SK-N-SH (cell line): ENCODE data around the gene ATP11A. TPM values are rescaled to one million over a fixed set of nuclear protein-coding genes. Genes with fewer than 3 reads are reported as not detected.

Source experiments
- CTCF ChIA-PET: fragments of 300-600, 350-600 bp; formaldehyde crosslinking; extraction: SDS; loops from one replicate; lab custom pipeline; 2021; lab: Yijun Ruan, JAX
- POLR2A ChIA-PET: fragments of 350-600 bp; sonication (Branson Sonifier 250); formaldehyde crosslinking; extraction: SDS; loops from one replicate; lab custom pipeline; 2020; ENCODE audit warnings: antibody characterized with exemption, inconsistent platforms; lab: Yijun Ruan, JAX
- DNase-seq: peaks from one replicate; pipeline ENCODE4 v3.0.0; 2012
- H2AFZ ChIP-seq: fragments of 200-600 bp; sonication (generic); 2 replicates; pipeline ENCODE4 v1.8.1; 2016; ENCODE audit warnings: antibody characterized with exemption, mild to moderate bottlenecking, low read depth
- H3F3A ChIP-seq: fragments of 200-600 bp; sonication (generic); replicated peaks from 2 replicates; pipeline ENCODE3; 2016; ENCODE audit warnings: antibody characterized with exemption, mild to moderate bottlenecking; ENCODE audit not compliant: insufficient read depth
- H3K27ac ChIP-seq, 2 experiments: fragments of 200-500 bp in 1 of 2; fragments of 200-600 bp in 1 of 2; sonication (Bioruptor generic) in 1 of 2; sonication (generic), shearing (Covaris generic) in 1 of 2; 2 replicates each; pipeline versions ENCODE4 v1.5.1 to v1.6.1; 2014 to 2016; ENCODE audit warnings: low read depth in 2 of 2, inconsistent platforms in 1 of 2, low read length in 1 of 2, mild to moderate bottlenecking in 1 of 2, mixed read lengths in 1 of 2
- H3K27me3 ChIP-seq: fragments of 200-600 bp; sonication (generic), shearing (Covaris generic); 2 replicates; pipeline ENCODE4 v1.6.1; 2016; ENCODE audit warnings: mixed run types; ENCODE audit not compliant: insufficient read depth
- H3K36me3 ChIP-seq, 2 experiments: fragments of 200-500 bp in 1 of 2; fragments of 200-600 bp in 1 of 2; sonication (Bioruptor generic) in 1 of 2; sonication (generic) in 1 of 2; replicated peaks in 1 of 2; 2 replicates each; pipeline versions ENCODE3 to v1.5.1; 2014 to 2016; ENCODE audit warnings: low read length in 1 of 2, mild to moderate bottlenecking in 1 of 2; ENCODE audit not compliant: insufficient read depth in 2 of 2, control insufficient read depth in 1 of 2
- H3K4me1 ChIP-seq, 2 experiments: fragments of 200-500 bp in 1 of 2; fragments of 200-600 bp in 1 of 2; sonication (Bioruptor generic) in 1 of 2; sonication (generic), shearing (Covaris generic) in 1 of 2; 2 replicates each; pipeline versions ENCODE4 v1.5.1 to v1.6.1; 2014 to 2016; ENCODE audit warnings: low read depth in 1 of 2, low read length in 1 of 2, mixed run types in 1 of 2; ENCODE audit not compliant: insufficient read depth in 2 of 2, control insufficient read depth in 1 of 2
- H3K4me2 ChIP-seq: fragments of 200-600 bp; sonication (generic), shearing (Covaris generic); 2 replicates; pipeline ENCODE4 v1.6.1; 2017; ENCODE audit warnings: mixed run types
- H3K4me3 ChIP-seq, 2 experiments: fragments of 200-500 bp in 1 of 2; fragments of 200-600 bp in 1 of 2; sonication (Bioruptor generic) in 1 of 2; sonication (generic), shearing (Covaris generic) in 1 of 2; 2 replicates each; pipeline versions ENCODE4 v1.5.1 to v1.8.1; 2014 to 2016; ENCODE audit warnings: low read depth in 2 of 2, inconsistent platforms in 1 of 2, low read length in 1 of 2, mild to moderate bottlenecking in 1 of 2, mixed read lengths in 1 of 2, moderate library complexity in 1 of 2
- H3K79me2 ChIP-seq: fragments of 200-600 bp; sonication (generic); 2 replicates; pipeline ENCODE4 v1.8.1; 2017; ENCODE audit warnings: mild to moderate bottlenecking; ENCODE audit not compliant: insufficient read depth
- H3K9ac ChIP-seq: fragments of 200-600 bp; sonication (generic); 2 replicates; pipeline ENCODE4 v1.6.1; 2017; ENCODE audit warnings: mixed run types
- H3K9me2 ChIP-seq: fragments of 200-600 bp; sonication (generic); 2 replicates; pipeline ENCODE4 v1.6.1; 2017; ENCODE audit warnings: mixed run types
- H3K9me3 ChIP-seq: fragments of 200-600 bp; sonication (generic); 2 replicates; pipeline ENCODE4 v1.6.1; 2017; ENCODE audit warnings: mixed run types, mild to moderate bottlenecking, moderate library complexity
- H4K20me1 ChIP-seq: fragments of 200-600 bp; sonication (generic); 2 replicates; pipeline ENCODE4 v1.6.1; 2017; ENCODE audit warnings: mild to moderate bottlenecking, mixed run types; ENCODE audit not compliant: insufficient read depth
- CHD2 ChIP-seq: fragments of 150-350 bp; IDR thresholded peaks from 2 replicates; pipeline ENCODE4 v1.6.1; 2018; ENCODE audit warnings: low read length; ENCODE audit not compliant: partially characterized antibody
- ELF1 ChIP-seq: IDR thresholded peaks from 2 replicates; pipeline ENCODE4 v1.4.0; 2012
- EP300 ChIP-seq, 2 experiments: IDR thresholded peaks; 2 replicates each; pipeline versions ENCODE4 v1.4.0 to v1.6.1; 2012; ENCODE audit warnings: borderline replicate concordance in 1 of 2, low read depth in 1 of 2, low read length in 1 of 2
- GABPA ChIP-seq: IDR thresholded peaks from 2 replicates; pipeline ENCODE4 v1.4.0; 2012; ENCODE audit warnings: low read depth, mild to moderate bottlenecking
- GATA2 ChIP-seq: sonication (generic); formaldehyde crosslinking; IDR thresholded peaks from 2 replicates; pipeline ENCODE4 v1.5.0; 2020; ENCODE audit warnings: mild to moderate bottlenecking, missing genetic modification reagents
- JUND ChIP-seq: IDR thresholded peaks from 2 replicates; pipeline ENCODE4 v1.4.0; 2012
- MXI1 ChIP-seq: IDR thresholded peaks from 2 replicates; pipeline ENCODE4 v1.6.1; 2012; ENCODE audit warnings: mild to moderate bottlenecking, low read depth, low read length, improper control_type of control experiment
- NFIC ChIP-seq: IDR thresholded peaks from 2 replicates; pipeline ENCODE4 v1.4.0; 2012; ENCODE audit warnings: borderline replicate concordance
- NRF1 ChIP-seq: IDR thresholded peaks from 2 replicates; pipeline ENCODE4 v1.6.1; 2012; ENCODE audit warnings: low read depth, mild to moderate bottlenecking, low read length
- POLR2AphosphoS5 ChIP-seq: IDR thresholded peaks from 2 replicates; pipeline ENCODE4 v1.6.1; 2012; ENCODE audit warnings: low read depth, low read length
- RAD21 ChIP-seq: IDR thresholded peaks from 2 replicates; pipeline ENCODE4 v1.6.1; 2012; ENCODE audit warnings: mild to moderate bottlenecking, low read length
- TAF1 ChIP-seq: IDR thresholded peaks from 2 replicates; pipeline ENCODE4 v1.6.1; 2012; ENCODE audit warnings: low read depth, mild to moderate bottlenecking, low read length, moderate library complexity, borderline replicate concordance
- YY1 ChIP-seq: IDR thresholded peaks from 2 replicates; pipeline ENCODE4 v1.4.0; 2012; ENCODE audit warnings: low read depth, mild to moderate bottlenecking
- WGBS: methylation state at CpG from one replicate; pipeline ENCODE4 v1.1.6; 2017; ENCODE audit warnings: low lambda C conversion rate; 5-methylcytosine and 5-hydroxymethylcytosine counted together
- polyA plus RNA-seq, 3 experiments: library from polyadenylated mRNA; depleted of rRNA; stranded (reverse); fragments of >200 nt; gene quantifications; 2 replicates each; pipeline ENCODE4 v1.2.3, GENCODE V29; 2012
- TF ChIP-seq, protein P1 (sequence below): IDR thresholded peaks from 2 replicates; pipeline ENCODE4 v1.4.0; 2012; ENCODE audit warnings: low read depth
- TF ChIP-seq, protein P2 (sequence below): fragments of 150-350 bp; IDR thresholded peaks from 2 replicates; pipeline ENCODE4 v1.6.1; 2017; ENCODE audit warnings: antibody characterized with exemption, low read length, low read depth, borderline replicate concordance

The ATP11A gene
- polyA plus RNA-seq, 1 of the 3 experiments (the other 2 are of a cell fraction), result 4.1 TPM

DNA sequence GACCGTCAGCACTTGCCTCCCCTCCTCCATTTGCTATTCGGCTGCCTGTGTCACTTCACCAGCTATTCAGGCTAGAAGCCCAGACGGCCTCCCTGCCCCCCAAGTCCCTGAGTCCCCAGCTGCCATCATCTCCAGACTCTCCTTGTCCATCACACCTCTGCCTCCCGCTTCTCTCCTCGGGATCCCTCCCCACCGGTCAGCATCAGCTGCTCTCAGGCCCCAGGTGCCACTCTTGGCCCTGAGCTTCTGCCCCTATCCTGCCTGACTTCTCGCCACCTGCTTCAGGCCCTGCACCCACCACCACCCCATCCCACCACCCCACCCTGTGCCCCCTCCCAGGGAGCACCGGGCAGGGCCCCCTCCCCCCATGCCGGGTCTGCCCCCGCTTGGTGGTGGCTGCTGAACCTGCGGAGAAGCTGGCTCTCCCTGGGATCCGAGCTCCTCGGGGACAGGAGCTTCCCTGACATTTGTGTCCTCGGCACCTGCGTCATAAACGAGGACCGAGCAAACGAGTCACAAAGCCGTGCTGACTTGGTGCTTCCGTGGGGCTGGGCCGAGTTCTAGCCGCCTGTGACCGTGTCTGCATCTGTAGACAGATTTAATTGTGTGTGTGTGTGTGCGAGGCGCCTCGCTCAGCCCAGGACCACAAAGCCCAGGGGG lies 208.9 kb downstream of the ATP11A start (continued):
- TF ChIP-seq, protein P1, sequence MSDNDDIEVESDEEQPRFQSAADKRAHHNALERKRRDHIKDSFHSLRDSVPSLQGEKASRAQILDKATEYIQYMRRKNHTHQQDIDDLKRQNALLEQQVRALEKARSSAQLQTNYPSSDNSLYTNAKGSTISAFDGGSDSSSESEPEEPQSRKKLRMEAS, result no peak
- TF ChIP-seq POLR2AphosphoS5, result no peak
- no peak for TF ChIP-seq JUND
- TF ChIP-seq TAF1, result no peak
- TF ChIP-seq, all 33 proteins: peak for 0

DNA sequence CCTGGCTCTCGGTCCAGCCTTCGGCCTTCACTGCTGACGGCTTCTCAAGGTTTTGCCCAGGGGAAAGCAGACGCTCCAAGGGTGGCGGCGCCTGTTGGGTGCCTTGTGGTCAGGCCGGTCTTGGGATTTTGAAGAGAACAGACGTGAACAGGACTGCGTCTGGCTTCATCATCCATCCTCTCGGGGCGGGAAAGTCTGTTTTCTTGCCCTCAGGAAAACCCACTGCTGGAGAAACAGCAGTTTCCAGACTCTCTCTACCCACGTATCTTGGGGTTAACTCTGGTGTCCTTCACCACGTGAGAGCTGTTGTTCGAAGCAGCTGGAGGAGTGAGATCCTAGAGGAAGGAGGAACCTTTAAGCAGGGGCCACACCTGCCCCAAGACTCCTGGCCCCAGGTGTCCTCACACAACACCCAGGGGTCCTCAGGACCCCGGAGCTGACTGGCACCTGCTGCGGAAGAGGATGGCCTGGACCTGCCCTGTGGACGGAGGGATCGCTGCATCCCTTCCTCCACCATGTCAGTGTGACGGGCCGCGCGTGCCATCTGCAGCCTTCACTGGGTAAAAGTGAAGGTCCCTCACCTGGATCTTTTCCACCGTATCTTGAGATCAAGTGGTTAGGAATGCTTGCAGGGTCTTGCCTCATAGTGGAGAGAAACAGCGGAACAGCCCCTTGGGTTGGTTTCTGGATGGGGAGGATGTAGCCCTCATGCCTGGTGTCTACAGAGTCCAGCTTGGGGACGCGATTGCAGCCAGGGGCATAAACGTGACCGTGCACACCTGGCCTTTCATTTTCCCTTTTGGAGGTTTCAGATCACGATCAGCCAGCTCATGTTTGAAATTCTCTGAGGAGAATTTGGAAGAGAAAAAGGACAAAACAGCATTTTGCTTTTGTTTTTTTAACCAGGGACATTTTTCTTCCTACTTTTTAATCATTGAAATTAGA lies 209.7 kb downstream of the ATP11A start:
- Histone ChIP-seq H3F3A (no peaks in the 10 kb centered on the region), H3K4me2 (no peak overlapping the region), H4K20me1 (no peaks in the 10 kb centered on the region), H3K9me3 (no peaks in the 10 kb centered on the region), H3K27me3 (no peaks in the 10 kb centered on the region; the same call in 1 of the 2 replicates), H3K9me2 (no peaks in the 10 kb centered on the region), H3K79me2 (no peaks in the 10 kb centered on the region), H3K27ac (no peak overlapping the region), H2AFZ (no peak overlapping the region)
- 73% methylated on average over 15 of the region's 29 CpGs for WGBS
- POLR2A ChIA-PET, result interaction anchor here (1.5 kb wide), 1 partner anchor 14 kb away, joined by 3 read pairs; no protein-coding TSS in a partner anchor
- CTCF ChIA-PET, result interaction anchor here (1.0 to 1.7 kb wide), 3 partner anchors 32 to 103 kb away, joined by 3 to 6 read pairs (median 3); no protein-coding TSS in a partner anchor
- no peak for DNase-seq
- TF ChIP-seq CHD2 (no peak), MXI1 (no peak), NRF1 (no peak), RAD21 (no peak), NFIC (no peak), GABPA (no peak), EP300 (IDR thresholded peaks at IDR 0.05; ENCODE audit: borderline replicate concordance in 1 of 2, low read depth in 1 of 2, low read length in 1 of 2) (no peak), ELF1 (no peak), TAF1 (no peak), GATA2 (CRISPR knock-in tag) (no peak), YY1 (no peak)
- TF ChIP-seq, protein P2, sequence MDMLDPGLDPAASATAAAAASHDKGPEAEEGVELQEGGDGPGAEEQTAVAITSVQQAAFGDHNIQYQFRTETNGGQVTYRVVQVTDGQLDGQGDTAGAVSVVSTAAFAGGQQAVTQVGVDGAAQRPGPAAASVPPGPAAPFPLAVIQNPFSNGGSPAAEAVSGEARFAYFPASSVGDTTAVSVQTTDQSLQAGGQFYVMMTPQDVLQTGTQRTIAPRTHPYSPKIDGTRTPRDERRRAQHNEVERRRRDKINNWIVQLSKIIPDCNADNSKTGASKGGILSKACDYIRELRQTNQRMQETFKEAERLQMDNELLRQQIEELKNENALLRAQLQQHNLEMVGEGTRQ, result no peak
- TF ChIP-seq, all 33 proteins: peak for 0
- Histone ChIP-seq H3K4me1 (peaks cover 0 to 28% of the 10 kb centered on the region in 2 experiments; a peak in 1 of 4 replicates), H3K9ac (no peak overlapping the region), H3K4me3 (no peak overlapping the region), H3K36me3 (no peaks in the 10 kb centered on the region)
